Islet precursor cell (in vitro differentiated cells): Measurements from ENCODE around the gene TIMM8A.

ENCODE experiments used
- DNase-seq: peaks from one replicate; pipeline ENCODE4 v3.0.0-alpha.2; 2018

Gene TIMM8A, protein sequence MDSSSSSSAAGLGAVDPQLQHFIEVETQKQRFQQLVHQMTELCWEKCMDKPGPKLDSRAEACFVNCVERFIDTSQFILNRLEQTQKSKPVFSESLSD

GRCh38 chrX:101348452-101349192 is at the start of gene TIMM8A:
TSS of gene TIMM8A (minus strand) at chrX:101348742. CDS start at chrX:101348664, 78 bp downstream.
- peak; percentile 88 for DNase-seq

- no peak for DNase-seq
These were observed 49.2 kb upstream of the TIMM8A start for GRCh38 chrX:101397779-101398178.

DNA sequence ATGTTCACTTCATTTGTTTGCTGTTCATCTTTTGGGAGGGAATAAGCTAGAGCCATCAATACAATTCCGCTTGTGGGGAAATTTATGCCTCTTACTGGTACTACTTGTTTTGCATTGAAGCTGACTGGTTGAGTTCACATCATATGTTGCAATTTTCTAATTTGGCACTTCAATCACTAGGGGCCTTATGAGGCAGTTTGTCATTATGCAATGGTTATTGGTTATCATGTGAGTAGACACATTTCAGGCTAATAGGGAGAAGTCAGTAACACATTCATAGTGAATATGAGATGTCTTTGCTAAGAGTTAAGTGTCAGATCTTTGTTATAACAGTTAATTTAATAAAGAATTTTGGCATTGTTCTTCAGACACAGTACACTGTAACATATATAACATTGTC is 47.2 kb upstream of the TIMM8A start:
- DNase-seq: no peak

GRCh38 chrX:101394372-101394771 is 45.8 kb upstream of the TIMM8A start:
- DNase-seq: no peak

GRCh38 chrX:101393530-101394305 is 45.2 kb upstream of the TIMM8A start:
- no peak for DNase-seq

DNA sequence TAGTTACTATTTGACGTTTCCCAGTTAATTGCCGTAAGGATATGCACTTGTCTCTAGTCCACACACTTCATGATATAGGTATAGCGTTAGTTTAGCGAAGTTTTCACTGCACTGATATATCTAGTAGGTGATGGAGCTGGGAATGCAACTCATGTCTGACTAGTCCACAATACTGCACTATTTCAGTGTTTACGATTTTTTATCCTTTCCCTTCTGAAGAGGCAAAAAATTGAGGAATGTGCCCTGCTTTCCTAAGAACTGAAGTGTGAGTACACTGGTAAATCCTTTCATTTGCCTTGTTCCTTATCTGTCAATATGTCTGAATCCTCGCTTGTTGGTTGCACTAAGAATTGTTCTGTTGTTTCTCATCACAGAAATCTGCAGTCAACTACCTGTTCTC is 43.3 kb upstream of the TIMM8A start:
- no peak for DNase-seq

GRCh38 chrX:101390664-101391525 is 42.4 kb upstream of the TIMM8A start, which contains the start of gene RPL36A:
TSS of gene RPL36A (plus strand) at chrX:101391011. CDS start at chrX:101391044, 33 bp downstream.
- peak; percentile 93 for DNase-seq

GRCh38 chrX:101388604-101389003 is 40.1 kb upstream of the TIMM8A start:
- no peak for DNase-seq

DNA sequence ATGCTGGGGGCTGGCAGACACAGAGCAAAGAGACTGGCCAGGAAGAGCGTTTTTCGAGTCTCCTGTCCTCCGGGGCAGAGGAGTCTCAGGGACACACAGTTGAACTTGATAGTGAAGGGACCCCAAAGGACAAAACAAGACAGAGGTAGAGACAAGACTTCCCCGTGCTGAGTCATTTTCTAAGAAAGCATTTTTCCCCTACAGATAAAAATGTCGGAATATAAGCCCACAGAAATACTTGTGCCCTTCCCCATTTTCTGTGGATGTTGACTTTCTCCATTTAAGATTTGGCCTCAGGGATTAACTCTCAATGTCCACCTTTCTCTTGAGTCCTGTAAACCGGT is 38.0 kb upstream of the TIMM8A start:
- no peak for DNase-seq

GRCh38 chrX:101385795-101386541 is 37.4 kb upstream of the TIMM8A start, which contains the start of gene BTK:
TSS of gene BTK (minus strand) at chrX:101386191. CDS start at chrX:101375284, 10,907 bp downstream.
- DNase-seq: no peak

- DNase-seq: no peak
These were observed 36.6 kb upstream of the TIMM8A start for GRCh38 chrX:101385026-101385684.

DNA sequence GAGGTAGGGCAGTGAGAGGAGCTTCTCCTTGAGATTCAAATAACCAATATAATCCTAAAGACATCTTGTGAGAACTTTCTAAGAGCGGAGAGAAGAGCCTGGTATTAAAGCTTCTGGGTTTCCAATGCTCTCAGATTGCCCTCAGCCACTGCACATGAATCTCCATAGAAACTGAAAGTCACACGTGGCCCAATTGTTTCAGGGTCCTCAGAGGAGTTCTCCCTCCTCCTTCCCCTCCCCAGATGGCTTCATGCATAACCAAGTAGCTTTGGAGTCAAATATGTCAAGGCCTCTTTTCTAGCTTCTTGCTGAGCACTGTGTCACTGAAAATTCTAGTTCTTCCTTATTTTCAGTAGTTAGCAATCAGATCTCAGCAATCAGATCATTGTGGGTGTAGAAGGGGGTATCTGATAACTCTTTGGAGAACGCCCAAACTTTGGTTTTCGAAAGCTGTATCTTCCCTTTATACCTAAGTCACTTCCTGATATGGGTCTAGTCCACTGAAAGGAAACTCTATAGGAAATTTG is 35.2 kb upstream of the TIMM8A start:
- DNase-seq: no peak

DNA sequence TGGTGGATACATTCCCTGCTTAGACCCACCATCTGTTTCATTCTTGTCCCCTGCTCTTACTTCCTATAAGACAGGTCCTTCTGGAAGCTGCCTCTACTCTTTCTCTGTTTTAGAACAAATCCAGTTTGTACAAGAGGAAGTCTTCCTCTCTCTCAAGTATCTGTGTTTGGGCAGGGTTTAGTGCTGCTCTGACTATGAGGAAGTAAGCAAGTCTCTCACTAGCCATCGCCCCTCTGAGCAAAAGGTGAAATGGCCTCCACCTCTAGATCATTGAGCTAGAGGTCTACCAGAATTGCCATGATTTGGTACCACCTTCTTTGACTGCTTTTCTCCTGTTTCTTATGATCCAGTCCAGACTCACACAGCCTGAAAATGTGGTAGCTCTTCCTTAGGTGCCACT is 29.0 kb upstream of the TIMM8A start:
- DNase-seq: no peak

DNA sequence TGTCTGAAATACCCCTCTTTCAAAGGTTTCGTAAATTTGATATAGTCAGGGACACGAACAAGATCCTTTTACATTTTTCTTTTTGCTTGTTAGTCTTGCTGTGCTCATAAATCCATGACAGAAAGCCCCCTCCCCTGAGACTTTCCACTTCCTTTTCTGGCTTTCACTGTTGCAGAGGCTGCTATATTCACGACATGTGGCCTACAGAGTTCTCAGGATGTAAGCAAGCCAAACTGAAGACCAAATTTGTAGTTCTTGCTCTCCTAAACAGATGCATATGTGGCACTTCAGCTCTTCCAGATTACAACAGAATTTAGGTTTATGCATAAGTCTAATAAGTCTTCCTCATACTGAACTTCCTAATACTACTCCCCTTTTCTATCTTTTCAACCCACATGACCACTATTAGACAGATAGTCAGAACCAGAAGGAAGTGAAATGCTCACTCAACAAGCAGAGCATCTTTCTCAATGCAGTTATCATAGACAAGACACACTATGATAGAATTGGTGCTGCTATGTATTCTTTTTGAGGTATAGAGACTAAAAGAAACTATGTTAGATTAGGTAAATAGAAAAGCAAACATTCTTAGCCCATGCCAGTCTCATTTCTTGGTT is 22.5 kb upstream of the TIMM8A start:
- no peak for DNase-seq

DNA sequence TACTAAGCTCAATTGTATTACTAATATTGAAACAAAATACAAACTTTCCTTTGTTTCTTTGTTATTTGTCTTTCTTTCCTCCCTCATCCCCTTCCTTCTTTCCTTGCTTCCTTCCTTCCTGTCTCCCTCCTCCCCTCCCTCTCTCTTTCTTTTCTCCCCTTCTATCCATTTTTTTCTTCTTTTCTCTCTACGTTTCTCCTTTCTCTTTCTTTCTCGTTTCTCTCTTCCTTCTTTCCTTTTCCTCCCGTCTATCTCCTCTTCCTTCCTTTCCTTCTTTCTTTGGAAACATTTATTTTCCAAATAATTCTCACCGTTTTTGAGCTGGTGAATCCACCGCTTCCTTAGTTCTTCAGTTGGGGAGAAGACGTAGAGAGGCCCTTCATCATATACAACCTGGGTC is 21.1 kb upstream of the TIMM8A start:
- no peak for DNase-seq

DNA sequence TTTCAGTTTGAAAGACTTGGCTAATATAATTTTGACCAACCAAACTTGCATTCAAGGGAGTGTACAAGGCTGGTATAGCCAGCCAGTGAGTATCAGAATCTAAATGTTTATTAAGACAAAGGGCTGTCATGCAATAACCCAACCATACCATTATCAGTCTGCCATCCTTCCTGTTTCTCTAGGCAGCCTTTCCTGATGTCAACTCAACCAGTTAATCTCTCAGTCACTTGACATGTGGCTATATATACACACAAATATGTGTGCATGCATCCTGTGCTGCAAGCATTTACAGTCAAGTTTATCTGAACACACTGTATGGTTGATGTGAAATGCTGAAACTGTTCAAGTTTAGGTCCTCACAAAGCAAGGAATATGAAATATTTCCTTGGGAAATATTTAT is 20.3 kb upstream of the TIMM8A start:
- DNase-seq: no peak

DNA sequence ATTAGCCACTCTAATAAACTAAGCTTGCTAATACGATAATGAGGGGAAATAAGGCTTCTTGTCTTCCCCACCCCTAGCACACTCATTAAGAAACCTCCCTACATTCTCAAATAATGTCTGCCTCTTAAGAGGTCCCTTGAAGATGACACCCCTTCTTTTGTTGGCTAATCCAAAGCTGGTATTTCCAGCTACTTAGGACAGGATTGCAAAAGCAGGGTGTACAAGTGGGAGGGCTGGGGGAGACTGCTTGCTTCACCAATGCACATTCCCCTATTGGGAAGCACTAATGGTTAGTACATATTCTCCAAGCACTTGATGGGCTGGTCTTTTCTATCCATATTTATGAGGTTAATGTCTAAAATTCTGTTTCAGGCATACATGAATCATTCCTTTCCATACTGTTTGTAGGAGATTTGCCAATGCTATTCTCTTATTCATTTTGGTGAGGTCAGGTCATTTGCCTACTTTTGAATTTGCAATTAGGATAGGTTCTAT is 16.8 kb upstream of the TIMM8A start:
- DNase-seq: no peak

DNA sequence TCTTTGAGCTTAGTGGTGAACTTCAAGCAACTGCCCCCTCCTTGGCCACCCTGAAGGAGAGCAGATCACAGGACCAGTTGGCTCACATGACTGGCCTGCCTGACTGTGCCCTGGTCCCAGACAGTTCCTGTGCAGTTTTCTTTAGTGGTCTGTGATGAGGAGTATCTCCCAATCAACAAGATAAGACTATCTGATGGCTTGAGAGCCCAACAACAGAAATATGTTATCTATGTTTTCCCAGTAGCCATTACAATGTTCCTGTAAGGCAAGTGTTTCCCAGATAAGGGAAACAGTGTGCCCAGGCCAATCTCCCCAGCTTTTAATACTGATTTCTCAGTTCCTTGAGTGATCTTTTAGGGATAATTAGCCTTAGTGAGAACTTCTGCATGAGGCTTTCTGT is 14.2 kb upstream of the TIMM8A start:
- no peak for DNase-seq

- no peak for DNase-seq
These were observed 13.6 kb upstream of the TIMM8A start for GRCh38 chrX:101362116-101362515.

- no peak for DNase-seq
These were observed 11.8 kb upstream of the TIMM8A start for GRCh38 chrX:101360390-101360789.

- no peak for DNase-seq
These were observed 11.4 kb upstream of the TIMM8A start for GRCh38 chrX:101359966-101360365.
